H7 (cell line): ENCODE data around the gene PPP3CA. TPM values are rescaled to one million over a fixed set of nuclear protein-coding genes. Genes with fewer than 3 reads are reported as not detected.
"Not testable (repeated sequence)": the region's sequence is repeated elsewhere in the genome, so short reads cannot be mapped to it uniquely, and the experiment has no call there.

Source experiments
- DNase-seq: peaks from one replicate; pipeline ENCODE4 v3.0.0; 2012
- H3K27me3 ChIP-seq: 2 replicates; pipeline ENCODE4 v1.6.0; 2011; ENCODE audit warnings: mild to moderate bottlenecking, low read length; ENCODE audit not compliant: control insufficient read depth, insufficient read depth
- H3K36me3 ChIP-seq: replicated peaks from 2 replicates; pipeline ENCODE4 v1.5.1; 2011; ENCODE audit warnings: low read length; ENCODE audit not compliant: control insufficient read depth, insufficient read depth
- H3K4me3 ChIP-seq: 2 replicates; pipeline ENCODE4 v1.5.1; 2011; ENCODE audit warnings: low read depth, mild to moderate bottlenecking, control low read depth, low read length, moderate library complexity; ENCODE audit not compliant: insufficient read depth
- total RNA-seq: library from RNA; depleted of rRNA; stranded (reverse); fragments of >200 nt; shearing (Covaris generic); gene quantifications from 2 replicates; pipeline ENCODE4 v1.2.3, GENCODE V29; 2014

PPP3CA gene
- total RNA-seq, 1 experiment from 2014 or later, result 31.4 TPM

- Histone ChIP-seq H3K36me3 (no peaks in the 10 kb centered on the region), H3K4me3 (no peak overlapping the region), H3K27me3 (no peaks in the 10 kb centered on the region)
- DNase-seq, result no peak
Observed at GRCh38 chr4:101140228-101140627, 207.1 kb downstream of the PPP3CA start.

- DNase-seq, result no peak
- H3K4me3 ChIP-seq, result no peak overlapping the region
- H3K27me3 ChIP-seq, result no peaks in the 10 kb centered on the region
- H3K36me3 ChIP-seq, result no peaks in the 10 kb centered on the region
Observed at GRCh38 chr4:101136373-101137370, 210.7 kb downstream of the PPP3CA start.

GRCh38 chr4:101135371-101136010 is 211.8 kb downstream of the PPP3CA start:
- Histone ChIP-seq H3K4me3 (no peak overlapping the region), H3K27me3 (no peaks in the 10 kb centered on the region), H3K36me3 (no peaks in the 10 kb centered on the region)
- DNase-seq, result no peak

- not testable (repeated sequence) for H3K36me3 ChIP-seq, H3K4me3 ChIP-seq, H3K27me3 ChIP-seq, DNase-seq
Observed at GRCh38 chr4:101131058-101131457, 216.3 kb downstream of the PPP3CA start.

- H3K36me3 ChIP-seq, H3K27me3 ChIP-seq, DNase-seq, H3K4me3 ChIP-seq: not testable (repeated sequence)
Observed at GRCh38 chr4:101128898-101129297, 218.4 kb downstream of the PPP3CA start.

- Histone ChIP-seq H3K4me3 (no peak overlapping the region), H3K27me3 (no peaks in the 10 kb centered on the region), H3K36me3 (no peaks in the 10 kb centered on the region; the same call in 1 of the 2 replicates)
- DNase-seq, result no peak
Observed at GRCh38 chr4:101128473-101128872, 218.9 kb downstream of the PPP3CA start.

GRCh38 chr4:101127176-101127790 is 220.0 kb downstream of the PPP3CA start:
- no peaks in the 10 kb centered on the region; the same call in 1 of the 2 replicates for H3K36me3 ChIP-seq
- no peaks in the 10 kb centered on the region for H3K27me3 ChIP-seq
- no peak overlapping the region for H3K4me3 ChIP-seq
- DNase-seq, result no peak

GRCh38 chr4:101126059-101126458 is 221.3 kb downstream of the PPP3CA start:
- H3K27me3 ChIP-seq, result no peaks in the 10 kb centered on the region
- no peaks in the 10 kb centered on the region; the same call in 1 of the 2 replicates for H3K36me3 ChIP-seq
- H3K4me3 ChIP-seq, result no peak overlapping the region
- DNase-seq, result no peak

- Histone ChIP-seq H3K4me3 (no peak overlapping the region), H3K36me3 (no peaks in the 10 kb centered on the region; the same call in 1 of the 2 replicates), H3K27me3 (no peaks in the 10 kb centered on the region)
- no peak for DNase-seq
Observed at GRCh38 chr4:101125045-101125942, 222.0 kb downstream of the PPP3CA start.

- no peak overlapping the region for H3K4me3 ChIP-seq
- H3K27me3 ChIP-seq, result no peaks in the 10 kb centered on the region
- H3K36me3 ChIP-seq, result no peaks in the 10 kb centered on the region
- DNase-seq, result no peak
Observed at GRCh38 chr4:101123231-101123630, 224.1 kb downstream of the PPP3CA start.

GRCh38 chr4:101122019-101122418 is 225.3 kb downstream of the PPP3CA start:
- Histone ChIP-seq H3K27me3 (no peaks in the 10 kb centered on the region), H3K4me3 (no peak overlapping the region), H3K36me3 (no peaks in the 10 kb centered on the region)
- DNase-seq, result no peak

- H3K36me3 ChIP-seq, result no peaks in the 10 kb centered on the region
- no peak for DNase-seq
- no peaks in the 10 kb centered on the region for H3K27me3 ChIP-seq
- no peak overlapping the region for H3K4me3 ChIP-seq
Observed at GRCh38 chr4:101119141-101119540, 228.2 kb downstream of the PPP3CA start.

GRCh38 chr4:101118617-101119016 is 228.7 kb downstream of the PPP3CA start:
- no peak for DNase-seq
- H3K27me3 ChIP-seq, result no peaks in the 10 kb centered on the region
- H3K4me3 ChIP-seq, result no peak overlapping the region
- H3K36me3 ChIP-seq, result no peaks in the 10 kb centered on the region

GRCh38 chr4:101115887-101116286 is 231.4 kb downstream of the PPP3CA start:
- no peaks in the 10 kb centered on the region for H3K36me3 ChIP-seq
- no peak for DNase-seq
- no peaks in the 10 kb centered on the region for H3K27me3 ChIP-seq
- H3K4me3 ChIP-seq, result no peak overlapping the region
